Neutrophil (primary cell): Measurements from ENCODE around the gene RAB10.
"Not testable (repeated sequence)": the region's sequence is repeated elsewhere in the genome, so short reads cannot be mapped to it uniquely, and the experiment has no call there.

Experiments used
- H3K27ac ChIP-seq: fragments of 200-600 bp; sonication (generic); 2 replicates; pipeline ENCODE4 v1.5.1; 2016; ENCODE audit warnings: mild to moderate bottlenecking, moderate library complexity
- H3K27me3 ChIP-seq: fragments of 200-600 bp; sonication (generic); 2 replicates; pipeline ENCODE4 v1.6.0; 2016; ENCODE audit warnings: mild to moderate bottlenecking
- H3K36me3 ChIP-seq: fragments of 200-600 bp; sonication (generic); 2 replicates; pipeline ENCODE4 v1.5.1; 2017
- H3K4me1 ChIP-seq, 2 experiments: fragments of 200-600 bp in 1 of 2; sonication (generic) in 1 of 2; 1 replicate in 1 of 2; 2 replicates in 1 of 2; pipeline versions ENCODE4 v1.5.1 to v1.6.1; 2013 to 2016; ENCODE audit warnings: low read depth in 1 of 2, low read length in 1 of 2, mild to moderate bottlenecking in 1 of 2, moderate library complexity in 1 of 2; ENCODE audit not compliant: control insufficient read depth in 1 of 2, insufficient read depth in 1 of 2
- H3K4me3 ChIP-seq, 2 experiments: fragments of 200-600 bp in 1 of 2; sonication (generic) in 1 of 2; 1 replicate in 1 of 2; 2 replicates in 1 of 2; pipeline ENCODE4 v1.5.1; 2013 to 2016; ENCODE audit warnings: low read depth in 1 of 2, low read length in 1 of 2, mild to moderate bottlenecking in 1 of 2, moderate library complexity in 1 of 2
- H3K9me3 ChIP-seq: fragments of 200-600 bp; sonication (generic); 2 replicates; pipeline ENCODE4 v1.5.1; 2016
- TF ChIP-seq, protein P1 (sequence below): fragments of 200-600 bp; sonication (generic); IDR thresholded peaks from 2 replicates; pipeline ENCODE4 v1.5.1; 2016; ENCODE audit warnings: antibody characterized with exemption

Gene RAB10

DNA sequence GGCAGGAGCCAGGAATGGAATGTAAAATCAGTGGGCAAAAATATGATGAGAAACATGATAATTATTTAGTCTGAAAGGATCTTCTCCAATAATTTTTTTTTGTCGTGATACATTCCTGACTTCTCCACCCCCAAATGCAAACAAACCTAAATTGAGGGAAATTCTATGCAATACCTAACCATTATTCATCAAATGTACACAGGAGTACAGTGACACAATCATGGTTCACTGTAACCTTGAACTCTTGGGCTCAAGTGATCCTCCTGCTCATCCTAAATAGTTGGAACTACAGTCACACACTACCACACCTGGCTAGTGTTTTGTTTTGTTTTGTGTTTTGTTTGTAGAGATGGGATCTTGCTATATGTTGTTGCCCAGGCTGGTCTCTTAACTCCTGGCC lies 46.5 kb downstream of the RAB10 start:
- H3K27ac ChIP-seq, result peak overlapping the region; percentile 79

DNA sequence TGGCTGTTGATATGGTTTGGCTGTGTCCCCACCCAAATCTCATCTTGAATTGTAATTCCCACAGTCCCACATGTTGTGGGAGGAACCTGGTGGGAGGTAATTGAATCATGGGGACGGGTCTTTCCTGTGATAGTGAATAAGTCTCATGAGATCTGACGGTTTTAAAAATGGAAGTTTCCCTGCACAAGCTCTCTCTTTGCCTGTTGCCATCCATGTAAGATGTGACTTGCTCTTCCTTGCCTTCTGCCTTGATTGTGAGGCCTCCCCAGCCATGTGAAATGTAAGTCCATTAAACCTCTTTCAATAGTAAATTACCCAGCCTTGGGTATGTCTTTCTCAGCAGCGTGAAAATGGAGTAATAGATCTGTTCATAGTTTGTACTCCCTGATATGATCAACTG lies 47.0 kb downstream of the RAB10 start:
- H3K27me3 ChIP-seq, H3K9me3 ChIP-seq, H3K36me3 ChIP-seq: not testable (repeated sequence)
- H3K4me1 ChIP-seq, result peaks cover 86 to 92% of the 10 kb centered on the region in 2 experiments
- peak overlapping the region in 1 of 2 experiments; percentile 38 for H3K4me3 ChIP-seq
- H3K27ac ChIP-seq, result peak overlapping the region; percentile 79

More for the DNA sequence above, 46.5 kb downstream of the RAB10 start:
- H3K9me3 ChIP-seq, result no peaks in the 10 kb centered on the region
- H3K36me3 ChIP-seq, result no peaks in the 10 kb centered on the region
- peaks cover 87 to 93% of the 10 kb centered on the region in 2 experiments for H3K4me1 ChIP-seq
- TF ChIP-seq, protein P1, sequence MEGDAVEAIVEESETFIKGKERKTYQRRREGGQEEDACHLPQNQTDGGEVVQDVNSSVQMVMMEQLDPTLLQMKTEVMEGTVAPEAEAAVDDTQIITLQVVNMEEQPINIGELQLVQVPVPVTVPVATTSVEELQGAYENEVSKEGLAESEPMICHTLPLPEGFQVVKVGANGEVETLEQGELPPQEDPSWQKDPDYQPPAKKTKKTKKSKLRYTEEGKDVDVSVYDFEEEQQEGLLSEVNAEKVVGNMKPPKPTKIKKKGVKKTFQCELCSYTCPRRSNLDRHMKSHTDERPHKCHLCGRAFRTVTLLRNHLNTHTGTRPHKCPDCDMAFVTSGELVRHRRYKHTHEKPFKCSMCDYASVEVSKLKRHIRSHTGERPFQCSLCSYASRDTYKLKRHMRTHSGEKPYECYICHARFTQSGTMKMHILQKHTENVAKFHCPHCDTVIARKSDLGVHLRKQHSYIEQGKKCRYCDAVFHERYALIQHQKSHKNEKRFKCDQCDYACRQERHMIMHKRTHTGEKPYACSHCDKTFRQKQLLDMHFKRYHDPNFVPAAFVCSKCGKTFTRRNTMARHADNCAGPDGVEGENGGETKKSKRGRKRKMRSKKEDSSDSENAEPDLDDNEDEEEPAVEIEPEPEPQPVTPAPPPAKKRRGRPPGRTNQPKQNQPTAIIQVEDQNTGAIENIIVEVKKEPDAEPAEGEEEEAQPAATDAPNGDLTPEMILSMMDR, result no peak
- no peak overlapping the region for H3K4me3 ChIP-seq
- no peaks in the 10 kb centered on the region for H3K27me3 ChIP-seq

DNA sequence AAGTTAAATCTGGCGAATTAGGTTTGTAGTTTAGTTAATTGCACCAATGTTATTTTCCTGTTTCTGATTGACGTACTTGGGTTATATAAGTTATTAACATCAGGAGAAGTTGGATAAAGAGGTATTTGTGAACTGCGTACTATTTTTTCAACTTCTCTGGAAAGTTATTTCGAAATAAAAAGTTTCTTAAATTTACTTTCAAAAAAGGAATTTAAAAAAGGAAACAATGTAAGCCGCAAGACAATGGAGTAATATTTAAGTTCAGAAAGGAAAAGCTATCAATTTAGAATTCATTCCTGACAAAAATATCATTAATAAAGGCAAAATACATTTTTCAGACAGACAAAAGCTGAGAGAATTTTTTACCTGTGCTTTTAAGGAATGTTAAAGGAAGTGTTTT lies 47.7 kb downstream of the RAB10 start:
- TF ChIP-seq, protein P1, result no peak
- H3K9me3 ChIP-seq, result no peaks in the 10 kb centered on the region
- H3K27ac ChIP-seq, result peak overlapping the region; percentile 79
- no peaks in the 10 kb centered on the region for H3K36me3 ChIP-seq
- no peaks in the 10 kb centered on the region for H3K27me3 ChIP-seq
- H3K4me1 ChIP-seq, result peaks cover 88 to 92% of the 10 kb centered on the region in 2 experiments
- H3K4me3 ChIP-seq, result peak overlapping the region; percentile 32 to 38

GRCh38 chr2:26086155-26086637 lies 52.3 kb downstream of the RAB10 start:
- H3K4me3 ChIP-seq, result no peak overlapping the region
- H3K9me3 ChIP-seq, result no peaks in the 10 kb centered on the region
- peak overlapping the region; percentile 66 for H3K27ac ChIP-seq
- H3K4me1 ChIP-seq, result peaks cover 84 to 87% of the 10 kb centered on the region in 2 experiments
- no peaks in the 10 kb centered on the region for H3K36me3 ChIP-seq
- TF ChIP-seq, protein P1, result no peak
- no peaks in the 10 kb centered on the region for H3K27me3 ChIP-seq

GRCh38 chr2:26086779-26087178 lies 52.9 kb downstream of the RAB10 start:
- Histone ChIP-seq H3K9me3 (no peaks in the 10 kb centered on the region), H3K27ac (peak overlapping the region; percentile 66), H3K36me3 (no peaks in the 10 kb centered on the region), H3K4me1 (peaks cover 83 to 84% of the 10 kb centered on the region in 2 experiments), H3K4me3 (no peak overlapping the region), H3K27me3 (no peaks in the 10 kb centered on the region)
- TF ChIP-seq, protein P1, result no peak

GRCh38 chr2:26088038-26088643 lies 54.3 kb downstream of the RAB10 start:
- Histone ChIP-seq H3K4me3 (no peak overlapping the region), H3K27me3 (no peaks in the 10 kb centered on the region), H3K4me1 (peaks cover 69 to 72% of the 10 kb centered on the region in 2 experiments), H3K36me3 (no peaks in the 10 kb centered on the region), H3K27ac (peak overlapping the region; percentile 66), H3K9me3 (no peaks in the 10 kb centered on the region)
- TF ChIP-seq, protein P1, result peak; percentile 70

DNA sequence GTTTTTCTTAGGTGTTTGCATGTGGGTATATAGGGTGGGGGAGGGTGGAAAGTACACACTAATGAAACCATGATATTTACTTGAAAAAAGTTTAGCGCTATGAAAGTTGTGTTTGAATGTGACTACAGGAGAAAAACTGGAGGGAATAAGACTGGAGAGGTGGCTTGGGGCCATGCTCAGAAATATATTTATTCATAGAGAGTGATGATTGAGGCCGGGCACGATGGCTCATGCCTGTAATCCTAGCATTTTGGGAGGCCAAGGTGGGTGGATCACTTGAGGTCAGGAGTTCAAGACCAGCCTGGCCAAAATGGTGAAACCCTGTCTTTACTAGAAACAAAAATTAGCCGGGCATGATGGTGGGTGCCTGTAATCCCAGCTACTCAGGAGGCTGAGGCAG lies 55.0 kb downstream of the RAB10 start:
- H3K9me3 ChIP-seq, H3K36me3 ChIP-seq, H3K4me3 ChIP-seq, H3K27me3 ChIP-seq: not testable (repeated sequence)
- H3K4me1 ChIP-seq, result peaks cover 62 to 66% of the 10 kb centered on the region in 2 experiments
- peak overlapping the region; percentile 34 for H3K27ac ChIP-seq
